Stimulated activated CD4-positive, alpha-beta T cell treated with anti-CD3 and anti-CD28 coated beads, Interleukin-12 subunit alpha, Interleukin-12 subunit beta, amount 100 ng/mL, for 48 hours (primary cell): ENCODE data around the gene ALPP.
"Not testable (repeated sequence)": the region's sequence is repeated elsewhere in the genome, so short reads cannot be mapped to it uniquely, and the experiment has no call there.

ENCODE experiments used
- DNase-seq, 3 donors: peaks; one replicate each; pipeline ENCODE4 v3.0.0-alpha.2; 2020; ENCODE audit warnings: low read depth in 2 of 3, low spot score in 1 of 3

ALPP gene

GRCh38 chr2:232363784-232364615 lies 14.6 kb upstream of the ALPP start:
- DNase-seq, result no peak

GRCh38 chr2:232364806-232365594 lies 13.6 kb upstream of the ALPP start:
- not testable (repeated sequence) for DNase-seq

GRCh38 chr2:232365621-232366321 lies 12.8 kb upstream of the ALPP start:
- DNase-seq, result no peak

GRCh38 chr2:232366461-232366860 lies 12.1 kb upstream of the ALPP start:
- DNase-seq, result not testable (repeated sequence)

- DNase-seq, result no peak
Observed at GRCh38 chr2:232367016-232367415, 11.5 kb upstream of the ALPP start.

- DNase-seq, result no peak
Observed at GRCh38 chr2:232367591-232368233, 10.8 kb upstream of the ALPP start.

GRCh38 chr2:232368311-232368731 lies 10.2 kb upstream of the ALPP start:
- DNase-seq, result no peak

- no peak for DNase-seq
Observed at GRCh38 chr2:232369126-232369951, 9.2 kb upstream of the ALPP start.

GRCh38 chr2:232370007-232370406 lies 8.5 kb upstream of the ALPP start:
- not testable (repeated sequence) for DNase-seq

GRCh38 chr2:232372231-232373208 lies 6.0 kb upstream of the ALPP start:
- DNase-seq, result no peak

GRCh38 chr2:232374356-232374755 lies 4.2 kb upstream of the ALPP start:
- no peak for DNase-seq

- DNase-seq, result no peak
Observed at GRCh38 chr2:232375164-232375563, 3.4 kb upstream of the ALPP start.

GRCh38 chr2:232376260-232376659 lies 2.3 kb upstream of the ALPP start:
- no peak for DNase-seq

- DNase-seq, result no peak
Observed at GRCh38 chr2:232376713-232377112, 1.8 kb upstream of the ALPP start.

GRCh38 chr2:232377319-232377718 lies 1.2 kb upstream of the ALPP start:
- DNase-seq, result no peak

- DNase-seq, result no peak
Observed at GRCh38 chr2:232377841-232378734, 463 bp upstream of the ALPP start.

- DNase-seq, result not testable (repeated sequence)
Observed at GRCh38 chr2:232379610-232380590, 1.3 kb downstream of the ALPP start.
